Fibroblast of lung (primary cell): ENCODE measurements around the gene SPATA12. TPM values are rescaled to one million over a fixed set of nuclear protein-coding genes. Genes with fewer than 3 reads are reported as not detected.

Experiments
- DNase-seq, 2 donors: peaks; one replicate each; pipeline versions ENCODE4 v3.0.0 to v3.0.0-alpha.2; 2010; ENCODE audit warnings: low read depth in 2 of 2
- H2AFZ ChIP-seq: 2 replicates; pipeline ENCODE4 v1.5.1; 2012; ENCODE audit warnings: low read length, control low read depth, inconsistent platforms
- H3K27ac ChIP-seq: 2 replicates; pipeline ENCODE4 v1.5.1; 2011; ENCODE audit warnings: low read length, control low read depth; ENCODE audit not compliant: insufficient read depth
- H3K27me3 ChIP-seq: 2 replicates; pipeline ENCODE4 v1.5.1; 2011; ENCODE audit warnings: mild to moderate bottlenecking, low read length; ENCODE audit not compliant: control insufficient read depth, insufficient read depth
- H3K36me3 ChIP-seq: 2 replicates; pipeline ENCODE4 v1.5.1; 2011; ENCODE audit warnings: low read length; ENCODE audit not compliant: control insufficient read depth, insufficient read depth
- H3K4me1 ChIP-seq: 2 replicates; pipeline ENCODE4 v1.5.1; 2011; ENCODE audit warnings: low read length; ENCODE audit not compliant: control insufficient read depth, insufficient read depth; ENCODE audit errors: extremely low read depth
- H3K4me2 ChIP-seq: 2 replicates; pipeline ENCODE4 v1.5.1; 2011; ENCODE audit warnings: low read length, control low read depth; ENCODE audit not compliant: insufficient read depth; ENCODE audit errors: extremely low read depth
- H3K4me3 ChIP-seq, 4 experiments: fragments of 200-600 bp in 1 of 4; sonication (generic) in 1 of 4; replicated peaks in 1 of 4; 2 replicates each; pipeline ENCODE4 v1.5.1; 2011 to 2016; ENCODE audit warnings: low read length in 4 of 4, low read depth in 3 of 4, mild to moderate bottlenecking in 3 of 4, control low read depth in 2 of 4, inconsistent platforms in 1 of 4, mixed read lengths in 1 of 4; ENCODE audit not compliant: insufficient read depth in 1 of 4; ENCODE audit errors: control extremely low read depth in 1 of 4
- H3K79me2 ChIP-seq: 2 replicates; pipeline ENCODE4 v1.5.1; 2012; ENCODE audit warnings: mild to moderate bottlenecking, low read length, inconsistent platforms; ENCODE audit not compliant: control insufficient read depth, insufficient read depth
- H3K9ac ChIP-seq: 2 replicates; pipeline ENCODE4 v1.5.1; 2011; ENCODE audit warnings: mild to moderate bottlenecking, low read length, control low read depth; ENCODE audit not compliant: insufficient read depth
- H3K9me3 ChIP-seq: 2 replicates; pipeline ENCODE4 v1.5.1; 2012; ENCODE audit warnings: low read depth, low read length; ENCODE audit not compliant: control insufficient read depth, insufficient read depth
- H4K20me1 ChIP-seq: 2 replicates; pipeline ENCODE4 v1.5.1; 2011; ENCODE audit warnings: low read length; ENCODE audit not compliant: control insufficient read depth, insufficient read depth; ENCODE audit errors: extremely low read depth
- EZH2 ChIP-seq: IDR thresholded peaks from 2 replicates; pipeline ENCODE4 v1.5.1; 2012; ENCODE audit warnings: low read length, control low read depth, mild to moderate bottlenecking; ENCODE audit errors: missing control alignments
- polyA plus RNA-seq, 2 donors: library from polyadenylated mRNA; depleted of rRNA in 1 of 2; stranded (reverse) in 1 of 2; unstranded in 1 of 2; fragments of >200 nt; gene quantifications; 2 replicates each; pipeline ENCODE4 v1.2.1, GENCODE V29; 2011 to 2012; ENCODE audit warnings: missing spikeins in 1 of 2
- total RNA-seq: library from RNA; depleted of rRNA; stranded (reverse); fragments of >200 nt; gene quantifications from 2 replicates; pipeline ENCODE4 v1.2.1, GENCODE V29; 2014
- TF ChIP-seq, protein P1 (sequence below), 2 donors: IDR thresholded peaks in 1 of 2; conservative IDR thresholded peaks in 1 of 2; 1 replicate in 1 of 2; 2 replicates in 1 of 2; pipeline ENCODE4 v1.5.1; 2011 to 2012; ENCODE audit warnings: low read length in 2 of 2, control low read depth in 1 of 2, inconsistent platforms in 1 of 2, low read depth in 1 of 2, mild to moderate bottlenecking in 1 of 2

Gene SPATA12
- total and polyA plus RNA-seq, 2 donors (not counting 1 experiment from before 2014, with no cell fraction given), result not detected

DNA sequence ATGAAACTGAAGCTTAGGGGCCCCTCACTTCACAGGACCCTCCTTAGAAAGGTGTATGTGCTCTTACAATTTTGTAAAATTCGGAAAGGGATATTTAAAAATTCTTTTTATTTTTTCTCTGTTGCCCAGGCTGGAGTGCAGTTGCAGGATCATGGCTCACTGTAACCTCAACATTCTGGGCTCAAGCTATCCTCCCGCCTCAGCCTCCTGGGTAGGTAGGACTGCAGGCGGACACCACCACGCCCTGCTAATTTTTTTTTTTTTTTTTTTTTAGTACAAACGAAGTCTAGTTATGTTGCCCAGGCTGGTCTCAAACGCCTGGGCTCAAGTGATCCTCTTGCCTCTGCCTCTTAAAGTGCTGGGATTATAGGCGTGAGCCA lies 45.1 kb upstream of the SPATA12 start:
- H3K9ac ChIP-seq, result no peak overlapping the region
- no peak overlapping the region for H2AFZ ChIP-seq
- peaks cover 3% of the 10 kb centered on the region for H3K4me1 ChIP-seq
- no peaks in the 10 kb centered on the region for H3K27me3 ChIP-seq
- no peak overlapping the region for H3K27ac ChIP-seq
- no peak overlapping the region for H3K4me2 ChIP-seq
- H3K36me3 ChIP-seq, result no peaks in the 10 kb centered on the region
- no peaks in the 10 kb centered on the region for H3K9me3 ChIP-seq
- TF ChIP-seq, protein P1, sequence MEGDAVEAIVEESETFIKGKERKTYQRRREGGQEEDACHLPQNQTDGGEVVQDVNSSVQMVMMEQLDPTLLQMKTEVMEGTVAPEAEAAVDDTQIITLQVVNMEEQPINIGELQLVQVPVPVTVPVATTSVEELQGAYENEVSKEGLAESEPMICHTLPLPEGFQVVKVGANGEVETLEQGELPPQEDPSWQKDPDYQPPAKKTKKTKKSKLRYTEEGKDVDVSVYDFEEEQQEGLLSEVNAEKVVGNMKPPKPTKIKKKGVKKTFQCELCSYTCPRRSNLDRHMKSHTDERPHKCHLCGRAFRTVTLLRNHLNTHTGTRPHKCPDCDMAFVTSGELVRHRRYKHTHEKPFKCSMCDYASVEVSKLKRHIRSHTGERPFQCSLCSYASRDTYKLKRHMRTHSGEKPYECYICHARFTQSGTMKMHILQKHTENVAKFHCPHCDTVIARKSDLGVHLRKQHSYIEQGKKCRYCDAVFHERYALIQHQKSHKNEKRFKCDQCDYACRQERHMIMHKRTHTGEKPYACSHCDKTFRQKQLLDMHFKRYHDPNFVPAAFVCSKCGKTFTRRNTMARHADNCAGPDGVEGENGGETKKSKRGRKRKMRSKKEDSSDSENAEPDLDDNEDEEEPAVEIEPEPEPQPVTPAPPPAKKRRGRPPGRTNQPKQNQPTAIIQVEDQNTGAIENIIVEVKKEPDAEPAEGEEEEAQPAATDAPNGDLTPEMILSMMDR (conservative IDR thresholded peaks at IDR 0.05 in 1 of 2, IDR thresholded peaks at IDR 0.05 in 1 of 2; ENCODE audit: low read depth in 1 of 2, low read length in 2 of 2), result no peak
- no peak for TF ChIP-seq EZH2
- DNase-seq, result no peak
- no peak overlapping the region for H3K4me3 ChIP-seq
- H4K20me1 ChIP-seq, result no peaks in the 10 kb centered on the region
- no peaks in the 10 kb centered on the region for H3K79me2 ChIP-seq

DNA sequence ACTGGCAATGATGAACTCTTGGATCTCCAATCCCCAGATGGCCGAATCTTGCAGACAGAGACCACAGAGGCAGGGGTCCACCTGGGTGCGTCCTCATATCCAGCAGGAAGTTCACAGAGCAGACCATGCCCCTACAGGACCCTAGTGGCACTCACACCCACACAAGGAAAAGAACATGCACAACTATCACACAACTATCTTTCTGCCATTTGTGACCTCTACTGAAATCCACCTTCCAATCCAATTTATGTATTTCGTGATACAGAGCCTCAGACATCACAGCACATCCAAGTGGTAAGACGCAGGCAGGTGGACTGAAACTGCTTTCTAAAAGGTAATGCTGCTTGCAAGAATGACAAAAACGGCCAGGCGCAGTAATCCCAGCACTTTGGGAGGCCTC lies 44.6 kb upstream of the SPATA12 start:
- Histone ChIP-seq H3K36me3 (no peaks in the 10 kb centered on the region), H3K4me2 (no peak overlapping the region), H2AFZ (no peak overlapping the region), H3K79me2 (no peaks in the 10 kb centered on the region), H4K20me1 (no peaks in the 10 kb centered on the region), H3K4me3 (no peak overlapping the region), H3K27ac (no peak overlapping the region), H3K9ac (no peak overlapping the region), H3K27me3 (no peaks in the 10 kb centered on the region), H3K9me3 (no peaks in the 10 kb centered on the region), H3K4me1 (peaks cover 3% of the 10 kb centered on the region)
- no peak for TF ChIP-seq EZH2
- TF ChIP-seq, protein P1 (conservative IDR thresholded peaks at IDR 0.05 in 1 of 2, IDR thresholded peaks at IDR 0.05 in 1 of 2; ENCODE audit: low read depth in 1 of 2, low read length in 2 of 2), result no peak
- no peak for DNase-seq

DNA sequence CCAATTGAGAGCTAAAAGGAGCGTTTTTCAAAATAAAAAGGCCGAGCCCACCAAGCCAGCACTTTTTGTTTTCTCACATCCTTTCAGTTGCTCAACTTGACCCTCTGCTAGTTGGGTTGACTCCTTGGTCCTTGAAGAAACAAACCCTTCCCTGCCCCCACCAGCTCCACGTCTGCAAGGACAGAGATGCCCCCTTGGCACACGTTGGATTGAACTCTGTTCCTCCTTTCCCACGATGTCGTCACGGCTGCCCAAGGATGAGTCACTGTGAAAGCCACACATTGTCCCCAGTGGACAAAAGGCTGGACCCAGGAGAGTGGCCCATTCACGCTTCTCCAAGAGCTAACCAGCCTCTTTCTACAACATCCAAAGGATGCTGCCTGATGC lies 43.0 kb upstream of the SPATA12 start:
- H3K27ac ChIP-seq, result no peak overlapping the region
- no peak overlapping the region for H3K4me3 ChIP-seq
- no peaks in the 10 kb centered on the region for H4K20me1 ChIP-seq
- DNase-seq, result peak; percentile 36 to 65
- peaks cover 3% of the 10 kb centered on the region for H3K4me1 ChIP-seq
- TF ChIP-seq, protein P1 (conservative IDR thresholded peaks at IDR 0.05 in 1 of 2, IDR thresholded peaks at IDR 0.05 in 1 of 2; ENCODE audit: low read depth in 1 of 2, low read length in 2 of 2), result no peak
- no peak for TF ChIP-seq EZH2
- no peaks in the 10 kb centered on the region for H3K27me3 ChIP-seq
- H3K79me2 ChIP-seq, result no peaks in the 10 kb centered on the region
- H3K9me3 ChIP-seq, result no peaks in the 10 kb centered on the region
- no peak overlapping the region for H2AFZ ChIP-seq
- no peaks in the 10 kb centered on the region for H3K36me3 ChIP-seq
- H3K9ac ChIP-seq, result no peak overlapping the region
- H3K4me2 ChIP-seq, result no peak overlapping the region
